ENCODE results near the gene AMBRA1. TPM values are rescaled to one million over a fixed set of nuclear protein-coding genes. Genes with fewer than 3 reads are reported as not detected.

Gene AMBRA1
- total RNA-seq, 1 donor from 2014 or later: 29.4 TPM

DNA sequence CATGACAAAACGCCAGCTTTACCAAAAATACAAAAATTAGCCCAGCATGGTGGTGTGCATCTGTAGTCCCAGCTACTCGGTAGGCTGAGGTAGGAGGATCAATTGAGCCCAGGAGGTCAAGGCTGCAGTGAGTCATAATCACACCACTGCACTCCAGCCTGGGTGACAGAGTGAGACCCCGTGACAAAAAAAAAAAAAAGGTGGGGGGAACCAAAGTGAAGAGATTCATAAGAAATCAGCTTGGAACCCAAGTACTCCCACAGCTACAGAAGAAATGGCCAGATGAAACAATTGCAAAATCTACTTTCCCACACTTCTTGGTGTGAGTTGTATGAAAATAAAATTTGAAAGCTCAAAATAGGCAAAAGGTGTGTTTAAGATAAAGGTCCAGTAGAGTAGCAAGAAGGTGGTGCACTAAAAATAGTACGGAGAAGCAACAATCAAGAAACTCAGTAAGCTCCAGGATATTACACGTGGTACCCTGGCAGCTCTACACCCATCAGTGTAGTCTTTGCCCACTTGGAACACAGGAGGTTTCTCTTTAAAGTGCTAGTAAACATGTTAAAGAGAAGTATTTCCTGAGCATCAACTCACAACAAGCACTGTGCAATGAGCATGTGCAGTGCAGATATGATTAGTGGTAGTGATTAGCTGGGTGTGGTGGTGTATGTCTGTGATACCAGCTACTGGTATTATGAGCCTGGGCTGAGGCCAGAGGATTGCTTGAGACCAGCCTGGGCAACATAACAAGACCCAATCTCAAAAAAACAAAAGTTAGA lies 17.9 kb upstream of the AMBRA1 start:
- Histone ChIP-seq H3K9ac (ENCODE audit: low read length) (no peak overlapping the region), H3K4me3 (ENCODE audit: insufficient read depth, low read depth, low read length) (no peak overlapping the region), H4K20me1 (ENCODE audit: insufficient read depth, low read length) (no peaks in the 10 kb centered on the region), H3K4me2 (ENCODE audit: low read length) (no peak overlapping the region), H3K4me1 (ENCODE audit: insufficient read depth, low read length) (peaks cover 9% of the 10 kb centered on the region), H3K9me3 (ENCODE audit: insufficient read depth, low read depth, low read length) (no peaks in the 10 kb centered on the region), H3K36me3 (ENCODE audit: insufficient read depth, low read length) (no peaks in the 10 kb centered on the region), H3K79me2 (ENCODE audit: insufficient read depth, low read length) (peaks cover 3% of the 10 kb centered on the region), H3K27ac (ENCODE audit: low read depth, low read length) (no peak overlapping the region), H3K27me3 (ENCODE audit: insufficient read depth, low read length) (no peaks in the 10 kb centered on the region), H2AFZ (ENCODE audit: low read depth, low read length) (no peak overlapping the region)
- no peaks in the 10 kb centered on the region for H3K9me3 Mint-ChIP-seq (ENCODE audit: unreplicated experiment)
- DNase-seq (ENCODE audit: low read depth) (no peak), FAIRE-seq (no peak)
- H3K4me3 Mint-ChIP-seq (ENCODE audit: unreplicated experiment): no peak overlapping the region
- peaks cover 15% of the 10 kb centered on the region for H3K4me1 Mint-ChIP-seq (ENCODE audit: low read depth, unreplicated experiment)
- H3K27me3 Mint-ChIP-seq (ENCODE audit: low read depth, unreplicated experiment): no peaks in the 10 kb centered on the region
- H3K36me3 Mint-ChIP-seq (ENCODE audit: low read depth, unreplicated experiment): no peaks in the 10 kb centered on the region
- H3K27ac Mint-ChIP-seq (ENCODE audit: unreplicated experiment): no peak overlapping the region
- no peak for TF ChIP-seq EZH2 (IDR thresholded peaks at IDR 0.05; ENCODE audit: insufficient read depth, low read length)
- TF ChIP-seq, protein P1, sequence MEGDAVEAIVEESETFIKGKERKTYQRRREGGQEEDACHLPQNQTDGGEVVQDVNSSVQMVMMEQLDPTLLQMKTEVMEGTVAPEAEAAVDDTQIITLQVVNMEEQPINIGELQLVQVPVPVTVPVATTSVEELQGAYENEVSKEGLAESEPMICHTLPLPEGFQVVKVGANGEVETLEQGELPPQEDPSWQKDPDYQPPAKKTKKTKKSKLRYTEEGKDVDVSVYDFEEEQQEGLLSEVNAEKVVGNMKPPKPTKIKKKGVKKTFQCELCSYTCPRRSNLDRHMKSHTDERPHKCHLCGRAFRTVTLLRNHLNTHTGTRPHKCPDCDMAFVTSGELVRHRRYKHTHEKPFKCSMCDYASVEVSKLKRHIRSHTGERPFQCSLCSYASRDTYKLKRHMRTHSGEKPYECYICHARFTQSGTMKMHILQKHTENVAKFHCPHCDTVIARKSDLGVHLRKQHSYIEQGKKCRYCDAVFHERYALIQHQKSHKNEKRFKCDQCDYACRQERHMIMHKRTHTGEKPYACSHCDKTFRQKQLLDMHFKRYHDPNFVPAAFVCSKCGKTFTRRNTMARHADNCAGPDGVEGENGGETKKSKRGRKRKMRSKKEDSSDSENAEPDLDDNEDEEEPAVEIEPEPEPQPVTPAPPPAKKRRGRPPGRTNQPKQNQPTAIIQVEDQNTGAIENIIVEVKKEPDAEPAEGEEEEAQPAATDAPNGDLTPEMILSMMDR (IDR thresholded peaks at IDR 0.05; ENCODE audit: insufficient read depth, low read depth, low read length): no peak

DNA sequence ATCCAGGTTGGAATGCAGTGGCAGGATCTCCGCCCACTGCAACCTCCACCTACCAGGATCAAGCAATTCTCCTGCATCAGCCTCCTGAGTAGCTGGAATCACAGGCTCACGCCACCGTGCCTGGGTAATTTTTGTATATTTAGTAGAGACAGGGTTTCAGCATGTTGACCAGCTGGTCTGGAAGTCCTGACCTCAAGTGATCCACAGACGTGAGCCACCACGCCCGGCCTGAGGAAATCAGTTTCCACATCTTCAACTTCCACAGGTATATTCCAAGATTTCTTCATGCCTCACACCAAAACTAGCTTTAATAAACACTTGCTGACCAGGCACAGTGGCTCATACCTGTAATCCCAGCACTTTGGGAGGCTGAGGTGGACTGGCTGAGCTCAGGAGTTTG lies 15.6 kb upstream of the AMBRA1 start:
- no peak overlapping the region for H3K4me3 ChIP-seq (ENCODE audit: insufficient read depth, low read depth, low read length)
- Mint-ChIP-seq H3K4me3 (ENCODE audit: unreplicated experiment) (no peak overlapping the region), H3K4me1 (ENCODE audit: low read depth, unreplicated experiment) (peaks cover 2% of the 10 kb centered on the region), H3K27ac (ENCODE audit: unreplicated experiment) (no peak overlapping the region), H3K9me3 (ENCODE audit: unreplicated experiment) (no peaks in the 10 kb centered on the region), H3K27me3 (ENCODE audit: low read depth, unreplicated experiment) (no peaks in the 10 kb centered on the region), H3K36me3 (ENCODE audit: low read depth, unreplicated experiment) (no peaks in the 10 kb centered on the region)
- H2AFZ ChIP-seq (ENCODE audit: low read depth, low read length): no peak overlapping the region
- no peaks in the 10 kb centered on the region for H3K79me2 ChIP-seq (ENCODE audit: insufficient read depth, low read length)
- DNase-seq (ENCODE audit: low read depth) (no peak), FAIRE-seq (no peak)
- TF ChIP-seq, protein P1 (IDR thresholded peaks at IDR 0.05; ENCODE audit: insufficient read depth, low read depth, low read length): no peak
- TF ChIP-seq EZH2 (IDR thresholded peaks at IDR 0.05; ENCODE audit: insufficient read depth, low read length): no peak
- no peaks in the 10 kb centered on the region for H3K9me3 ChIP-seq (ENCODE audit: insufficient read depth, low read depth, low read length)
- no peaks in the 10 kb centered on the region for H3K4me1 ChIP-seq (ENCODE audit: insufficient read depth, low read length)
- H3K27me3 ChIP-seq (ENCODE audit: insufficient read depth, low read length): no peaks in the 10 kb centered on the region
- H3K9ac ChIP-seq (ENCODE audit: low read length): no peak overlapping the region
- no peaks in the 10 kb centered on the region for H3K36me3 ChIP-seq (ENCODE audit: insufficient read depth, low read length)
- H3K4me2 ChIP-seq (ENCODE audit: low read length): no peak overlapping the region
- H4K20me1 ChIP-seq (ENCODE audit: insufficient read depth, low read length): no peaks in the 10 kb centered on the region
- H3K27ac ChIP-seq (ENCODE audit: low read depth, low read length): no peak overlapping the region

DNA sequence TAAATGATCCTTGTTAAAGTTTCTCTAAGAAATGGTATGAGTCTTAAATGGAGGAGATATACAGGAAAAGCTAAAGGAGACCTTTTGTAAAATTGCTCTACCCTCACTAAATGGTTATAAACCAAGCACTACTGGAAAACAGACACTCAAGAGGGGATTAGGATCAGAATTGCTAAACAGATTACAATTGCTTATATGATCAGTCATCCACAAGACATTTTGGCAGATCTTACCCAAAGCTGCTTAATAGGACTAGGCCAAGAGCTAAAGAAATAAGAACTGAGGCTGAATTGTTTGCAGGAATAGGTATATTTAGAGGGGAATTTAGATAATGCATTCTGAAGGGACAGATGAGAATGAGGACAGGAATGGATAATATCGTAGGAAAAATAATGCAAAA lies 13.7 kb upstream of the AMBRA1 start:
- H2AFZ ChIP-seq (ENCODE audit: low read depth, low read length): no peak overlapping the region
- no peaks in the 10 kb centered on the region for H3K79me2 ChIP-seq (ENCODE audit: insufficient read depth, low read length)
- Mint-ChIP-seq H3K36me3 (ENCODE audit: low read depth, unreplicated experiment) (peaks cover 4% of the 10 kb centered on the region), H3K4me3 (ENCODE audit: unreplicated experiment) (no peak overlapping the region), H3K9me3 (ENCODE audit: unreplicated experiment) (no peaks in the 10 kb centered on the region), H3K27ac (ENCODE audit: unreplicated experiment) (no peak overlapping the region), H3K27me3 (ENCODE audit: low read depth, unreplicated experiment) (no peaks in the 10 kb centered on the region), H3K4me1 (ENCODE audit: low read depth, unreplicated experiment) (peaks cover 2% of the 10 kb centered on the region)
- FAIRE-seq (no peak), DNase-seq (ENCODE audit: low read depth) (no peak)
- H3K36me3 ChIP-seq (ENCODE audit: insufficient read depth, low read length): no peaks in the 10 kb centered on the region
- TF ChIP-seq, protein P1 (IDR thresholded peaks at IDR 0.05; ENCODE audit: insufficient read depth, low read depth, low read length): no peak
- no peak for TF ChIP-seq EZH2 (IDR thresholded peaks at IDR 0.05; ENCODE audit: insufficient read depth, low read length)
- H3K4me2 ChIP-seq (ENCODE audit: low read length): no peak overlapping the region
- no peaks in the 10 kb centered on the region for H3K4me1 ChIP-seq (ENCODE audit: insufficient read depth, low read length)
- no peaks in the 10 kb centered on the region for H3K27me3 ChIP-seq (ENCODE audit: insufficient read depth, low read length)
- no peak overlapping the region for H3K9ac ChIP-seq (ENCODE audit: low read length)
- no peaks in the 10 kb centered on the region for H3K9me3 ChIP-seq (ENCODE audit: insufficient read depth, low read depth, low read length)
- H4K20me1 ChIP-seq (ENCODE audit: insufficient read depth, low read length): no peaks in the 10 kb centered on the region
- no peak overlapping the region for H3K27ac ChIP-seq (ENCODE audit: low read depth, low read length)
- H3K4me3 ChIP-seq (ENCODE audit: insufficient read depth, low read depth, low read length): no peak overlapping the region
